Measurements from ENCODE around the gene GLYR1.

The GLYR1 gene

DNA sequence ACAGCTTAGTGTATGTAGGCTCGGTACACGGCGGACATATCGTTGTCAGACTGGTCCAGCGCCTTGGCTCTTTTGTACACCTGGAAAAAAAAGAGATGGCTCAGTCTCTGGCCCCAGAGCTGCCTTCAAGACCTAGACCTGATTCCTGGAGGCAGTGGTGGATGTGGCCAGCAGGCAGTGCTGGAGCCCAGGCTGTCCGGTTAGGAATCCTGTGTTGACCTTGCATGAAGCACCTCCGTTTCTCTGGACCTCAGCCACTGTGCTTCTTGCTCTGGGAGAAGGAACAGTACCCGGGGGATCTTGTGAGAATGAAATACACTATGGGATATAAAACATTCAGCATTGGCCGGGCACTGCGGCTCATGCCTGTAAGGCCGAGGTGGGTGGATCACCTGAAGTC, 41.9 kb downstream of the GLYR1 start:
- no peak for DNase-seq (ENCODE audit: low read depth)

DNA sequence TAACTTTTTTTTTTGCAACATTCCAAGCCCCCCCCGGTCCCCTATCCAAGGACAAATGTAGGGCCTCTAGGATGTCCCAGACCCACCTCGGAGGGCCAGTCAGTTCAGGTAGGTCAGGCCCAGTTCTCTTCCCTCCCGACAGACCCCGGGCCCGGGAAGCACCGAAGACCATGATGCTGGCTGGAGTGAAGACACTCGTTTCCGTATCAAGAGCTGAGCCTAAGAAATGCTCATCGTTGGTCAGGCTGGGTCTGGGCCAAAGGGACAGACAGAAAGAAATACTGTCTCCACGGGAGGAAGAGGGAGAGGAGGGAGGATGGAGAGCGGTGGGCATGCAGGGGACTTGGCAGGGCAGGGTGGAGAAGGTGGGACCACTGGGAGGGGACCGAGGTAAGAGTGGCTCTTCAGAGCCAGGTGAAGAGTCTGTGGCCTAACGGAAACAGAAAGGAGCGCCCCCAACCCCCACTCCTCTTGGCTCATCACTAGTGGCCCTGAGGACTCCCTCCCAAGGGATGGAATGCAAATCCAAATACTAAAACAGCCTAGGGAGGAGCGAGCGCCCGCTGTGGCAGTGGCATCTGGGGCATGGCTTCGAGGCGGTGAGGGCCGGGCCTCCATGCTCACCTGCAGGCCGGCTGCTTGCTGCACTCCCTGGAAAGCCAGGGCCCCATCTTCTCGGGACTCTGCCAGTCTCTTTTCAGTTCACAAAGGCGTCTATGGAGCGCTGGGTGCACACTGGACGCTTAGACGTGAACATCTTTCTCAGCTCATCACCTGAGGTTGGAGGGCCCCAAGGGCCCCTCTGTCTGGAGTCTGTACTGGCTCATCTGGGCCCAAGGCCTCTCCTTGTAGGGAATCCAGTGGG, 43.0 kb downstream of the GLYR1 start:
- DNase-seq (ENCODE audit: low read depth): no peak

DNA sequence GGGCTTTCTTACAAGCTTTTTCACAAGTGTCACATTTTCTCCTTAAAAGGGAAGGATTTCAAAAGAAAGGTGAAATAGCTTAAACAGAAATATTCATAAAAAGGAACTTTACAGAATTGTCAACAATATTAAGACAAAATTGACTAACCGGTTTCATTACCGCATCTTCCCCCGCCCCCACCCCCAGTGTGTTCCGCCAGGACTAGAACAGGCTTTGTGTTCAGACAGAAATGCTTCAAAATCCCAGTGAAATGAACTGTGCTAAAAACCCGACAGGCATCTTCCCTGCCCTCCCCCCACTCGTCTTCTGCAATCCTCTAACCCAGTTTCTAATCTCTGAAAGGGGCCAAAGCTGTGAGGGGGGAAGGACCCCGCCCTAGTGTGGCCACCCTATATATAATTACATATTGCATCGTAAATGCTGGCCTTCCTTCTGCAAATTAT, 43.7 kb downstream of the GLYR1 start:
- no peak for DNase-seq (ENCODE audit: low read depth)

DNA sequence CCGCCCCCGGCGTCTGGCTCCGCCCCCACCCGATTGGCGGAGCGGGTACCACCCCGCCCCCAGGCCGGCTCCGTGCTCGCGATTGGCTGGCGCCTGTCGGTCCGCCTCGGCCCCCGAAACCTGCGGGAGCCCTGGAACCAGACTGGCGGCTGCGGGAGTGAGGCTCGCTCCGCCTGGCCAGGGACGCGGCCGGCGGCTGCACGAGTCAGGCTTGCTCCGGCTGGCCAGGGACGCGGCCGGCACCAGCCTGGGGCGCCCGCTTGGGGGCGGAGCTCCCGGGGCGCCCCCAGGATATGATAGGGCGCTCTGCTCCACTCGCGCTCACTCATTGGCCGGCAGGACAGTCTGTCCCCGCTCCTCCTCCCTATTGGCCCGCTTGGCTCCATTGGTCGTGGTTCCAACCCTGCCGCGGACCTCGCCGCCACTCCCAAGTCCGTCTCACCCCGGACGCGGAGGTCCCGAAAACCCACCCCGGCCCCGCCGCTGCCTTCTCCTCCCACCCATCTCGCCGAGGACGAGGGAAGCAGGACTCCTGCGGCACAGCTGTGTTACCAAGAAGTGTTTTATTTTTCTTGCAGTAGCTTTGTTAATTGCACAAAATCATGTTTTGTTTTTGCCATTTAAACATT, 44.3 kb downstream of the GLYR1 start:
- DNase-seq (ENCODE audit: low read depth): peak; percentile 59

DNA sequence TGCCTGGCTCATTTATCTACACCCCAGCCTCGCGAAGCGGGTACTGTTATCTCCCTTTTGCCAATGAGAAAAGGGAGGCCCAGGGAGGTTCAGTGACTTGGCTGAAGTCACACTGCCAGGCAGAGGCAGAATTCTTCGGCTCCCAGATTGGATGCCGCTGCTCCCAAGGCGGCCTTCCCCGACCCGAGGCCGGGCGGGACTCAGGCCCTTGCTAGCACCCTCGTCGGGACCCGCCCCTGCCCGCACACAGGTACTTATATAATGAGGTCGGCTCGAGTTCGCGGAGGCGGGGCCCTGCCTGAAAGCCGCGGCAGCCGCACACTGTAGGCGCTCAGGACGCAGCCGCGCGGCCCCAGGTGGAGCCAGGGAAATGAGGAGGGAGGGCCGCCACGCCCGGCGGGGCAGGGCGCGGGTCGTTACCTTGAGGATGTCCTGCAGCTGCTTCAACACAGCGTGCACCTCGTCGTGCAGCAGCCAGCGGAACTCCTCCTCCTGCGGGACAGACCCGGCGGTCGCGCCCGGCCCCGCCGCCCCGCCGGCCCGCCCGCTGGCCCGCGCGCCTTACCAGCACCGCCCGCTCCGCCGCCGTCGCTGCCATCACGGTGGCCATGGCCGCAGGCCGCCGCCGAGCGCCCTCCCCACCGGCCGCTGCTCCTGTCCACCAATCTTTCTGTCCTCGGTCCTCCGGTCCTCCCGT, 45.0 kb downstream of the GLYR1 start, which contains the start of gene ROGDI:
ROGDI (minus strand) TSS at position 672 of the 697 bp plus-strand sequence; CDS start at position 610, 62 bp downstream.
- DNase-seq (ENCODE audit: low read depth): no peak

DNA sequence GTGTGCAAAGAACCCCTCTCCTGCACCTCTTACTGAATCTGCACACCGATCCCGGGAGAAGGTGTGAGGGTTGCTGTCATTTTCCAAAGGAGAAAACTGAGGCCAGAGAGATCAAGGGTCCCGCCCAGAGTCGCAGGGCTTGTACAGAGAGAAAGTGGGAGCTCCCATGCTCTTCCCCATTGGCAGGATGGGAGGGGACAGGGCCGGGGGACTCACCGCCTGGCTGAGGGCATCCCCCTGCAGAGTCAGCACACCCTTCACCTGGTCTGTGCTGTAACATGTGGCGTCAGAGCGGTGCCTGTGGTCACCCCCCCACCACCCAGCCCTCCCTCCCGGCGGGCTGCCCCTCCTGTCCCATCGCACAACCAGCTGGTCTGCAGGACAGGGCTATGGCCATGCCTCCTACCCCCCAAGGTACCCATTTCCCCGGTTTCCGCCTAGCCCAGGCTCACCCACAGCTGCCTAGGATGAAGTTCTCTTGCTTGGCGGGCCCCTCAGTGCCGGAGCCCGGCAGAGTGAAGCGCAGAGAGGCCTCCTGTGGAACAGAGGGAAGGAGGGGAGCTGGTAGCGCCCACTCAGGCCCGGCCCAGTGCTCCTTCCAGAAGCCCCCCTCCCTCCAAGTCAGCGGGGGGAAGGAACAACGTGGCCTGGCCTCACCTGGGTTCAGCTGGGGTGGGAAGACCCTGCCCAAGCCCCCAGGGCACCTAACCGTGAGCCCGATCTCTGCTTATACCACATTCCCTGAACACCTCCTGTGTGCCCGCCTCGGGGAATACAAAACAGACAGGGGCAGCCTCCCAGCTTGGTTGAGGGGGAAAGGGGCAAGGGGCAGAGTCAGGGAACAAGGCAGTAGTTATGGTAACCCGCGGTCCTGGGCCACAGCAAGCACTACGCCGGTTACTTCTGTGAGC, 45.8 kb downstream of the GLYR1 start:
- DNase-seq (ENCODE audit: low read depth): no peak

DNA sequence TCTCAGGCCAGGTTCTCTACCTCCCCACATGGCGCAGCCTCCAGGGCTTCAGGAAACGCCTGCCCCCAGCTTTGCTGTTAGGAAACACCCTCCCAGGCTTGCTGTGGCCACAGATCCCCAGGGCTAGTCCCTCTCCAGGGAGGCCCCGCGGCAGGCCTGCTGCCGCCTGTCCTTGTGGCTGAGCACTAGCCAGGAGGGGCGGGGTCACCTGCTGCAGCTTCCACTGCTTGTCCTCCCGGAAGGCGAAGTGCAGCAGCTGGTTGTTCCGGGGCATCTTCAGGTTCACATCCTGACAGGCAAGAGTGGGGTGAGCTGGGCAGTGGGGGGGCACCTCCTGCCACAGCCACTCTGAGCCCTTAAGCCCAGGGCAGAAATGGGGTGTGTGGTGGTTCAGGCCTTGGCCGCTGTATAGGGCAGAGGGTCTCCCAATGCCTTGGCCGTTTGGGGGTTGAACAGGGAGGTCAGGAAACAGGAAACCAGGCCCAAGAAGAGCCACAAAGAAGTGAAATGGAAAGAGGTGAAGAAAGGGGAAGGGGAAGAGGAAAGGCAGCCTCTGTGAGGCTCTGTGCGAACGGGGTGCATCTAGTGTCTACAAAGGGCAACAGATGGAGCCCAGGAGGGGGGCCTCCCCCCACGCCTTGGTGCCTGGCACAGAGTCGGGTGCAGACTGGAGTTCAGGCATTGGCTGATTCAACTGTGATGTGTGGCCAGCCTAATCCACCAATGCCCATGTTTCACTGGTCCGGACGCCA, 46.6 kb downstream of the GLYR1 start:
- no peak for DNase-seq (ENCODE audit: low read depth)

DNA sequence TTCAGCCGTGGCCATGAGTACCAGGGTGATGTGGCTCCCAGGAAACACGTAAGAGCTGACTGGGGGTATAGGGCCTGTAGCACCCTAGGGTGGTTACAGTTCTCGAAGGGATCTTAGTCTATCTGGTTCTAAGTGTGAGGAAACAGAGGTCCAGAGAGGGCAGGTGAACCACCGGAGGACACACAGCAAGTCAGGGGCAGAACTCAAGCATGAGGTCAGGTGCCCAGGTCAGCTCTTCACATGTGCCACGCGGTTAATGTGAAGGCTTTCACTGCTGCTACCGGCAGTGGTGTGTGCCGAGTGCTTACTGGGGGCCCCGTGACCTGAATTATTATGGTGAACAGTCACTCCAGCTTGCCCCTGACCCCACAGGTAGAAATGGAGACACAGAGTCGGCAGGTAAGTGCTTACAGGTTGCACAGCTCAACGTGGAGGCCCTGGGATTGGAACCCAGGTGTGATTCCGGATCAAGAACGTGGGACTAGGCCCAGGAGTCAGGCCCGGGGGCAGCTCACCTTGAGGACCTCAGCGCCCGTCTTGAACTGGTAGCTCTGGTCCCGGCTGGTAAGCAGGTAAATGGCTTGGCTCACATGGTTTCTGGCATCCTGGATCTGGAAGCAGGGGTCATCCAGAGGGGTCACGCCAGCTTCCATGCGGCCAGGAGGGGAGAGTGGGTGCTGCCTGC, 47.8 kb downstream of the GLYR1 start:
- no peak for DNase-seq (ENCODE audit: low read depth)

DNA sequence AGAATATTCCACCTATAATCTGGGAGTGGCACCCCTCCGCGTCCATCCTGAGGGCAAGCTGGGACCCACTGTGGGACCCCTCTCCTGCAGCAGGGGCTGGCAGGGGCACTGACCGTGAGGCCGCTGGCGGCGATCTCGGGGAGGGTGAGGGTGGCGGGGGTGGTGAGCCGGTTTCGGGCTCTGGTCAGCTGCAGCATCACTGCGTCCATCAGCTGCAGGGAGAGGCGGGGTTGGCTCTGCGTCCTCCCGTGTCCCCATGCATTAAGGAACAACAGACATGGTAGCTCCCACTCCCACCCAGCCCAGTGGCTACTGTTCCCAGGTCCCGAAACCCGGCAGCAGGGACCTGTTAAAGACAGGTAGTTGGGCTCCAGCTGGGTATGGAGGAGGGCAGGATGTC, 48.6 kb downstream of the GLYR1 start:
- DNase-seq (ENCODE audit: low read depth): no peak

DNA sequence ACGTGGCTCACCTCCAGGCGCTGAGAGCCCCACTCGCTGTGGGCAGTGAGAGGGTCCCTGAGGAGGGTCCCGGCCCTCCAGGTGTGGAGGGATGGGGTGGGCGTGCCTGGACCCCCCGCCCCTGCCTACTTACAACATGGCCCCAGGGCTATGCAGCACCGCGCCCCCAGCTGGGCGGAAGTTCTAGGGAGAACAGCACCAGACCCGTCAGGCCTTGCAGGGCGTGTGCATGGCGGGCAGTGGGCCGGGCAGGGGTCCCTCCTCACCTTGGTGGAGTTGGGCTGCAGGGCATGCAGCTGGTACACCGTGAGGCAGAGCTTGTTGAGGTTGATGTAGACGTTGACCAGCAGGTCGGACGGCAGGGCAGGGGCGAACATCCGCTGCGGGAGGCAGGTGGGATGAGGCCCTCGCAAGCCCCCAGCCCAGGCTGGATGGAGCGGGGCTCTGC, 49.3 kb downstream of the GLYR1 start:
- DNase-seq (ENCODE audit: low read depth): no peak

DNA sequence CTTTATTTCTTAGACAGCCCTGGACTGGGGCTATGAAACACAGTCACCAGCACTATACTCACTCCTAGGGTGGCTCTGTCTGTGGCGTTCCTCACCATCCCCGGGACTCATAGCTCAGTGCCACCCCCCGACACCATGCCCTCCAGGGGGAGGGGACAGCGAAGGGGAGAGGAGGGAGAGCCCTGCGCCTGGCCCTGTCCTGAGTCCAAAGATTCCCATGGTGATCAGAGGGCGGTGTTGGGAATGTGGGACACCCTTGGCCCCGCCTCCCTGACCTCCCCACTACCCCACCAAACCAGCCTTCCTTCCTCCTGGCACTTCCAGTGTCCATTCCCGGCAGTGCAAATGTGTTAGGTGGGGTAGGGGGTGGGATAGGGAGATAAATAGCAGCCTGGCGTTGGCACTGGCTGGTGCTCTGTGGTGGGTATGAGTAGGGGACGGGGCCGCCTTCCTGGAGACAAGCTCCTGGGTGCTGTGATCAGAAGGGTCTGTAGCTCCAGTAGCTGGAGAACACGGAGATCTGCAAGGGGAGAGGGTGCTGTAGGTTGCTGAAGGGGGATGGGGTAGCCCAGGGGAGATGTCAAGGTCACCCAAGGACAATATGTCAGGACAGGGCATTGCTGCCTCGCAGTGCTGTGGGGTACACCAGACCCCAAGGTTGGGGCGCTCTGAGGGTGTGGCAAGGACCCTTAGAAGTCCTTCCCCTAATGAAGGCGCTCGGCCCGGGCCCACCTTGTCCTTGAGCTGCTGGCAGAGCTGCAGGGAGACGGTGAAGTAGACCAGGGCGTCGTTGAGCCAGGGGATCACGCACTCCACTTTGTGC, 49.9 kb downstream of the GLYR1 start:
- no peak for DNase-seq (ENCODE audit: low read depth)

DNA sequence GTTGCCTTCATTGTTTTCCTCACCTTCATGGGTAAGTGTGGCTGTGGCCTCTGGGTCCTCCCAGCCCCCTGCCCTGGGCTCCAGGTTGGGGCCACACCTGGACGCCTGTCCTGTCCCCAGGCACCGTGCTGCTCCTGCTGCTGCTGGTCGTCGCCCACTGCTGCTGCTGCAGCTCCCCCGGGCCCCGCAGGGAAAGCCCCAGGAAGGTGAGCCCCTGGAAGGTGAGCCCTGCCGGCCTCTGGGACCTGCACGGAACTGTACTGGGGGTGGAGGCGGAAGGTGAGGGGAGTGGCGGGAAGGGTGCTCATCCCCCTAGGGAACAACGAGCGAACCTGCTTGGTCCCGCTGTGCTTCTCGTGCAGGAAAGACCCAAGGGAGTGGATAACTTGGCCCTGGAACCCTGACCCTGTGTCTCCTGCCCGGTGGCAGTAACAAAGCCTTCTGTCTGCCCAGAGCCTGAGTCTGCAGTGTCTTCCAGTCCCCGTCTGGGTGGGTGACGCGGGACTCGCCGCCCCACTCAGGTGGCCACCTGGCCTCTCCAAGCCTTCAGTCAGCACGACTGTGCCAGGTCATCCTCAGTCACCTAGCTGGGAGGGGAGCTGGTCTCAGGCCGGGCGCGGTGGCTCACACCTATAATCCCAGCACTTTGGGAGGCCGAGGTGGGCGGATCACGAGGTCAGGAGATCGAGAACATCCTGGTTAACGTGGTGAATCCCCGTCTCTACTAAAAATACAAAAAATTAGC, 51.1 kb downstream of the GLYR1 start:
- no peak for DNase-seq (ENCODE audit: low read depth)

DNA sequence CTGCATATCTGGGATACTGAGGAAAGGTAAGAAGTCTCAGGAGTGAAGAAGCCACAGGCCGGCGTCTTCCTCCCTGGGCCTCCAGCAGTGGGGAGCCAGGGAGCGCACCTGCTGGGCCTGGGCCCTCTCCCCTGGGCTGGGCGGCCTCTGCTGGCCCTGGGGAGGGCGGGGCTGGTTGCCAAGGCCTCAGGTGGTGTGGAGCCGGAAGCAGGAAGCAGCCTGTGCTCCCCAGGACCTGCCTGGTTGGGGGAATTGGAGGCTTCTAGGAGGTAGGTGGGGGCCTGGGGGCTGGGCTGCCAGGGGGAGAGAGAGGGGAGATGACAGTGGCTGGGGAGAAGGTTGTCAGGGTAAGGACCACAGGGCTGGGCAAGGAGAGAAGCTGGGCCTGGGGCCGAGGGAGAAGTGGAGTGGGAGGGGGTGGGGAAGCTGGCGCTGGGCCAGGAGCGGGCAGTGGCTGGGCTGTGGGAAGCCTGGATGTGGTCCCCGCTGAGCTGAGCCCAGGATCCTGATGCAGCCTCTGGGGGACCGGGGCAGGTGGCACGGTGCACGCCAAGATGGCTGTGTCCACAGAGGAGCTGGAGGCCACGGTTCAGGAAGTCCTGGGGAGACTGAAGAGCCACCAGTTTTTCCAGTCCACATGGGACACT, 51.8 kb downstream of the GLYR1 start, which contains the start of gene SMIM22:
SMIM22 (plus strand) TSS at position 189 of the 647 bp plus-strand sequence; CDS start at position 555, 366 bp downstream.
- no peak for DNase-seq (ENCODE audit: low read depth)

DNA sequence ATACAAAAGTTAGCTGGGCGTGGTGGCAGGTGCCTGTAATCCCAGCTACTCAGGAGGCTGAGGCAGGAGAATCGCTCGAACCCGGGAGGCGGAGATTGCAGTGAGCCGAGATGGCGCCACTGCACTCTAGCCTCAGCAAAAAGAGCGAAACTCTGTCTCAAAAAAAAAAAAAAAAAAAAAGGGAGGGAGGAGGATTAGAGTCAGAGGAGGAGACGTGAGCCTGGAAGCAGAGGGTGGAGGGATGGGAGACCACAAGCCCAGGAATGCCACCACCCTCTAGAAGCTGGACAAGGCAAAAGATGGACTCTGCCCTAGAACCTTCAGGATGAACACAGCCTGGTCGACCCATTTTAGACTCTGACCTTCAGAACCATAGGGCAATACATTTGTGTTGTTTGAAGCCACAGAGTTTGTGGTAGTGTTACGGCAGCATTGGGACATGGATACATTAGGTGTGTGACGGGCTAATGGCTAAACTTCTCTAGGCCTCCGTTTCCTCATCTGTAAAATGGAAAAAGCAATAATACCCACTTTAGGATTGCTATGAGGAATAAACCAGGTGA, 54.1 kb downstream of the GLYR1 start:
- no peak for DNase-seq (ENCODE audit: low read depth)

DNA sequence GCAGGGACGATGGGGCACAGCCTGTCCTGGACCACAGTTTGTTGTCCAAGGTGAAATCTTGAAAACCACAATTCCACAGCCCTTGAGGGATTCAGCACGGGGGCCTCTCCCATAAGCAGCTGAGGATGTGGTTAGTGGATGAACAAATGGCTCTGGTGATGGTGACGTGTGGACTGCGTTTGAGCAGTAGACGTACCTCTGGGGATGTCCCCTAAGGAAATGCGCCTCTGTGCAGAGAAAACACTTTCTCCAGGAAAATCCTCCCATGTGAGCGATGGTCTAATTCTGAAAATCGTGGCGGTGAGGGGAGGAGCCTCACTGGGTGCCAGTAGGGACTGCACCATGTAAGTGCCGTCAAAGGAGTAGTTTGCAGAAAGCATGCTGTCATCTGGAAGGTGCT, 56.2 kb downstream of the GLYR1 start:
- DNase-seq (ENCODE audit: low read depth): no peak

DNA sequence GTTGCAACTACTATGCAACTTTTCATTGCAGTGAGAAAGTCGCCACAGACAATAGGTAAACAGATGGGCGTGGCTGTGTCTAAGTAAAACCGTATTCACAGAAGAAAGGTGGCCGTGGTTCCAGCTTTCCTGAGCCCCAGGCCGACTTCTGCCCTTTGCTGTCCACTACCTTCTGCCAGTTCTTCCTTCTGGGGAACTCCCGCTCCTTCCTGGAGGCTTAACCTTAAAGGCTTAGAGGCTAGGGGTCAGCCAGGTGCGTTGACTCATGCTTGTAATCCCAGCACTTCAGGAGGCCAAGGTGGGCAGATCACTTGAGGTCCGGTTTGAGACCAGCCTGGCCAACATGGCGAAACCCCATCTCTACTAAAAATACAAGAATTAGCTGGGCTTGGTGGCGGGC, 56.8 kb downstream of the GLYR1 start:
- no peak for DNase-seq (ENCODE audit: low read depth)

DNA sequence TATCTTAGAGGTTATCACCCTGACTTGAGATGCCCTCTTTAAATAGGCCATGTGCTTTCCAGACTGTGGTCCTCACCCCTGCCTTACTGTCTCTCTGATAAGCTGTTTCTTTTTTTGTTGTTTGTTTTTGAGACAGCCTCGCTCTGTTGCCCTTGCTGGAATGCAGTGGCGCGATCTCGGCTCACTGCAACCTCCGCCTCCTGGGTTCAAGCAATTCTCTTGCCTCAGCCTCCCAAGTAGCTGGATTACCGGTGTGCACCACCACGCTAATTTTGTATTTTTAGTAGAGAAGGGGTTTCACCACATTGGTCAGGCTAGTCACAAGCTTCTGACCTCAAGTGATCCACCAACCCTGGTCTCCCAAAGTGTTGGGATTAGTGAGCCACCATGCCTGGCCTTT, 58.2 kb downstream of the GLYR1 start:
- no peak for DNase-seq (ENCODE audit: low read depth)

DNA sequence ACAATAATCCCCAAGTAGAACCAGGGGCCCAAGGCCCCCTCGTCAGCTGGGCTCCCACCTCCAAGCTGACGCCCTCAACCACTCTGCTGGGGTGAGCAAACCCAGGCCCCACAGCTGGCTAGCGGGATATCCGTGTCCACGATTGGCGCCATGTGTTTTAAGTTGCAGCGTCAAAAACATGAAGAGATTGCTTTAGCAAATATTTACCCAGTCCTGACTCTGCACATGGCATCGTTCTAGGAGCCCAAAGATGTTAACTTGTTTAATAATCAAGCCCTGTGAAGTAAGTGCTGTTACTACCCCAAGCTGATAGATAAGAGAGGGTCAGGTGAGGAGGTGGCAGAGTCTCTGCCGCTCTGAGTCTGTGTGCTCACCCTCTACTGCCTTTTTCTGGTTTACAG, 58.6 kb downstream of the GLYR1 start:
- no peak for DNase-seq (ENCODE audit: low read depth)
